HepG2 (cell line): ENCODE results near the gene STAMBPL1. TPM values are rescaled to one million over a fixed set of nuclear protein-coding genes. Genes with fewer than 3 reads are reported as not detected.
A peak's percentile ranks its signal among the peaks of the same experiment; 100 is the strongest.

Experiments
- ATAD3A ChIP-seq: sonication (generic); formaldehyde crosslinking; IDR thresholded peaks from 2 replicates; pipeline ENCODE4 v1.4.0; 2020; ENCODE audit warnings: missing genetic modification reagents
- CSRNP2 ChIP-seq: sonication (generic); formaldehyde crosslinking; conservative IDR thresholded peaks from 2 replicates; pipeline ENCODE4 v1.8.0; 2022; ENCODE audit warnings: low read depth, missing genetic modification reagents
- KAT7 ChIP-seq: IDR thresholded peaks from 2 replicates; pipeline ENCODE4 v1.6.1; 2018; ENCODE audit warnings: borderline replicate concordance, missing compliant biosample characterization
- NFYC ChIP-seq: IDR thresholded peaks from 2 replicates; pipeline ENCODE4 v1.6.1; 2016; ENCODE audit warnings: missing genetic modification reagents, missing compliant biosample characterization
- RARG ChIP-seq: sonication (generic); formaldehyde crosslinking; IDR thresholded peaks from 2 replicates; pipeline ENCODE4 v1.4.0; 2020; ENCODE audit warnings: low read depth, mild to moderate bottlenecking, missing genetic modification reagents
- RXRA ChIP-seq: sonication (generic); formaldehyde crosslinking; IDR thresholded peaks from 2 replicates; pipeline ENCODE4 v1.5.1; 2020; ENCODE audit warnings: missing genetic modification reagents
- SMC3 ChIP-seq: IDR thresholded peaks from 2 replicates; pipeline ENCODE4 v1.6.1; 2011; ENCODE audit warnings: low read length, improper control_type of control experiment
- SOX13 ChIP-seq, 3 experiments: fragments of 450-650 bp in 1 of 3; sonication (generic) in 1 of 3; formaldehyde crosslinking in 1 of 3; IDR thresholded peaks in 2 of 3; conservative IDR thresholded peaks in 1 of 3; 2 replicates each; pipeline versions ENCODE4 v1.5.0 to v1.6.1; 2016 to 2020; ENCODE audit warnings: antibody characterized with exemption in 1 of 3, mild to moderate bottlenecking in 1 of 3, missing compliant biosample characterization in 1 of 3, missing genetic modification reagents in 1 of 3, moderate library complexity in 1 of 3
- ZBTB7B ChIP-seq: sonication (generic); formaldehyde crosslinking; IDR thresholded peaks from 2 replicates; pipeline ENCODE4 v1.4.0; 2020; ENCODE audit warnings: missing genetic modification reagents
- ZHX2 ChIP-seq, 2 experiments: sonication (generic) in 1 of 2; formaldehyde crosslinking in 1 of 2; IDR thresholded peaks; 2 replicates each; pipeline versions ENCODE4 v1.6.1 to v1.9.0; 2014 to 2022; ENCODE audit warnings: antibody characterized with exemption in 1 of 2, borderline replicate concordance in 1 of 2, inconsistent platforms in 1 of 2, low read depth in 1 of 2, missing genetic modification reagents in 1 of 2
- ZNF18 ChIP-seq: sonication (generic); formaldehyde crosslinking; IDR thresholded peaks from 2 replicates; pipeline ENCODE4 v1.8.0; 2022; ENCODE audit warnings: mild to moderate bottlenecking, missing genetic modification reagents; ENCODE audit not compliant: insufficient replicate concordance
- ZNF558 ChIP-seq: sonication (generic); formaldehyde crosslinking; IDR thresholded peaks from 2 replicates; pipeline ENCODE4 v1.9.0; 2022; ENCODE audit warnings: mild to moderate bottlenecking, missing genetic modification reagents, borderline replicate concordance
- ZNF562 ChIP-seq: sonication (generic); formaldehyde crosslinking; IDR thresholded peaks from 2 replicates; pipeline ENCODE4 v1.8.0; 2022; ENCODE audit warnings: missing genetic modification reagents, borderline replicate concordance
- ZNF564 ChIP-seq: sonication (generic); formaldehyde crosslinking; IDR thresholded peaks from 2 replicates; pipeline ENCODE4 v1.8.1; 2023; ENCODE audit warnings: mild to moderate bottlenecking, missing genetic modification reagents
- ZNF567 ChIP-seq: sonication (generic); formaldehyde crosslinking; IDR thresholded peaks from 2 replicates; pipeline ENCODE4 v1.8.1; 2023; ENCODE audit warnings: mild to moderate bottlenecking, missing genetic modification reagents, borderline replicate concordance
- ZNF589 ChIP-seq: sonication (generic); formaldehyde crosslinking; conservative IDR thresholded peaks from 2 replicates; pipeline ENCODE4 v1.8.0; 2022; ENCODE audit warnings: mild to moderate bottlenecking, moderate library complexity, missing genetic modification reagents
- ZNF672 ChIP-seq: sonication (generic); formaldehyde crosslinking; IDR thresholded peaks from 2 replicates; pipeline ENCODE4 v1.8.1; 2022; ENCODE audit warnings: missing genetic modification reagents
- ZNF766 ChIP-seq: sonication (generic); formaldehyde crosslinking; IDR thresholded peaks from 2 replicates; pipeline ENCODE4 v1.5.0; 2020; ENCODE audit warnings: missing genetic modification reagents, borderline replicate concordance
- ZNF788 ChIP-seq: sonication (generic); formaldehyde crosslinking; IDR thresholded peaks from 2 replicates; pipeline ENCODE4 v1.5.0; 2020; ENCODE audit warnings: mild to moderate bottlenecking, missing genetic modification reagents, borderline replicate concordance
- polyA plus RNA-seq, 8 experiments: library from polyadenylated mRNA; depleted of rRNA in 3 of 8; stranded (reverse) in 7 of 8; unstranded in 1 of 8; fragments of >200 nt; fragmentation: Illumina TruSeq in 4 of 8; extraction: Trizol in 4 of 8; gene quantifications; 2 replicates each; pipeline versions ENCODE4 v1.2.1 to v1.2.3, GENCODE V29; 2011 to 2016; ENCODE audit warnings: low read depth in 4 of 8, missing spikeins in 1 of 8, mixed read lengths in 1 of 8; ENCODE audit not compliant: insufficient read depth in 1 of 8
- total RNA-seq, 5 experiments: library from RNA; depleted of rRNA; stranded (reverse); fragments of >200 nt; fragmentation: Illumina TruSeq; extraction: Trizol; gene quantifications; 2 replicates each; pipeline ENCODE4 v1.2.3, GENCODE V29; 2016; ENCODE audit warnings: low read depth in 1 of 5

The STAMBPL1 gene
- total and polyA plus RNA-seq, 2 of the 13 experiments (the other 11 are each of a cell fraction or from before 2014, with no cell fraction given) = 1.4 to 1.5 TPM

GRCh38 chr10:88880282-88881076 is 434 bp downstream of the STAMBPL1 start (continued):
- no peak for TF ChIP-seq ZHX2 (IDR thresholded peaks at IDR 0.05; ENCODE audit: low read depth)
- no peak for TF ChIP-seq ZHX2 (CRISPR knock-in tag; IDR thresholded peaks at IDR 0.05; ENCODE audit: borderline replicate concordance)
- TF ChIP-seq ZBTB7B (CRISPR knock-in tag) = no peak
- no peak for TF ChIP-seq KAT7 (CRISPR knock-in tag)
- no peak for TF ChIP-seq ZNF567 (CRISPR knock-in tag)
- TF ChIP-seq ZNF562 = 0 out of 2 replicates have a peak, but pooled peaks have one; percentile 65
- TF ChIP-seq SMC3 = no peak
- no peak for TF ChIP-seq ZNF766 (CRISPR knock-in tag)
- peak; percentile 63; the same call in 1 of the 2 replicates for TF ChIP-seq ZNF564
- no peak for TF ChIP-seq ZNF788
- no peak for TF ChIP-seq ZNF558 (CRISPR knock-in tag)
- no peak for TF ChIP-seq ZNF672
- TF ChIP-seq SOX13 (IDR thresholded peaks at IDR 0.05) = no peak
- TF ChIP-seq SOX13 (CRISPR knock-in tag; conservative IDR thresholded peaks at IDR 0.05 in 1 of 2, IDR thresholded peaks at IDR 0.05 in 1 of 2) = peak in 1 of 2 experiments; percentile 10; a peak in 1 of 4 replicates
- no peak for TF ChIP-seq ZNF18 (CRISPR knock-in tag)
- no peak for TF ChIP-seq NFYC (CRISPR knock-in tag)
- TF ChIP-seq ZNF589 (CRISPR knock-in tag) = peak; percentile 71; the same call in 1 of the 2 replicates
- TF ChIP-seq ATAD3A = no peak
- no peak for TF ChIP-seq CSRNP2 (CRISPR knock-in tag)
- TF ChIP-seq RARG = no peak
- TF ChIP-seq RXRA (CRISPR knock-in tag) = no peak
